ENCODE measurements around the gene LCN10.
A peak's percentile ranks its signal among the peaks of the same experiment; 100 is the strongest.

Gene LCN10

DNA sequence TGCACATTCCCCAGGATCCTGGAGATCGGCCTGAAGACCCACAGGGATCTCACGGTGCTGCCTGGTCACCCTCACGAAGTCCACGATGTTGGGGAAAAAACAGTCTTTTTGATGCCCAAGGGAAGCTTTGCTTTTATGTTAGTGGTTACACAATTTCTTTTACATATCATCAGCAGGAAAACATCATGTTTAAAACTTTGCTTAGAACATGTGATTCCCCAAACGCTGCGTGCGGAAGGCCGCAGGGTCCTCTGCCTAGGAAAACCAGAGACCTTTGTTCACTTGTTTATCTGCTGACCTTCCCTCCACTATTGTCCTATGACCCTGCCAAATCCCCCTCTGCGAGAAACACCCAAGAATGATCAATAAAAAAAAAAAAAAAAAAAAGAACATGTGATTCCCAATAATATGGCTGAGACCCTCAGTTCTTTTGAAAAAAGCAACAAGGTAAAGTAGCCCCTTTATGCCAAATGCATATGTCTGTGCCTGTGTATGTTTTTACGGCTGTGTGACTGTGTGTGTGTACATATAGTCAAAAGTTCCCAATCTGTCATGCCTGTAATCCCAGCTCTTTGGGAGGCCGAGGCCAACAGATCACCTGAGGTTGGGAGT, 44.0 kb downstream of the LCN10 start:
- no peak for DNase-seq

DNA sequence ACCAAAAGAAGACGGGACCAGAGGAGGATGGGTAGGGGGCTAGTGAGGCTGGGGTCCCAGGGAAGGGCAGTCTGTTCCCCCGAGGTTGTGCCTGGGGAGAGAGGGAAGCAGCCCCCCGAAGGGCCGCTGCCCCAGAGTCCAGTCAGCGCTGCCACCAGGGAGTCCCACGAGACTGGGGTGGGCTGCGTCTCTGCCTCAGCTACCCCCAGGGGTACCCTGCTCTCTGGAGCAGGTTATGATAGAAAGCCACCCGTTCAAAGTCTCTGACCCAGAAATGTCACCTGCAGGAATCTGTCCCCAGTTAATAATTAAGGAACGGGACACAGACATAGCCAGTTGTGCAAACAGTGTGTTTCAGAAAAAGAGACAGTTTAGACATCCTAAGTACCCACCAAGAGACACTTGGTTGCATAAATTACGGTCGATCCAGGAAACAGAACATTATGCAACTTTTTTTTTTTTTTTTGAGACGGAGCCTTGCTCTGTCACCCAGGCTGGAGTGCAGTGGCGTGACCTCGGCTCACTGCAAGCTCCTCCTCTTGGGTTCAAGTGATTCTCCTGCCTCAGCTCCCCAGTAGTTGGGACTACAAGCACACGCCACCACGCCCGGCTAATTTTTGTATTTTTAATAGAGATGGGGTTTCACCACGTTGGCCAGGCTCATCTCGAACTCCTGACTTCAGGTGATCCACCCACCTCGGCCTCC, 44.8 kb downstream of the LCN10 start:
- no peak for DNase-seq

DNA sequence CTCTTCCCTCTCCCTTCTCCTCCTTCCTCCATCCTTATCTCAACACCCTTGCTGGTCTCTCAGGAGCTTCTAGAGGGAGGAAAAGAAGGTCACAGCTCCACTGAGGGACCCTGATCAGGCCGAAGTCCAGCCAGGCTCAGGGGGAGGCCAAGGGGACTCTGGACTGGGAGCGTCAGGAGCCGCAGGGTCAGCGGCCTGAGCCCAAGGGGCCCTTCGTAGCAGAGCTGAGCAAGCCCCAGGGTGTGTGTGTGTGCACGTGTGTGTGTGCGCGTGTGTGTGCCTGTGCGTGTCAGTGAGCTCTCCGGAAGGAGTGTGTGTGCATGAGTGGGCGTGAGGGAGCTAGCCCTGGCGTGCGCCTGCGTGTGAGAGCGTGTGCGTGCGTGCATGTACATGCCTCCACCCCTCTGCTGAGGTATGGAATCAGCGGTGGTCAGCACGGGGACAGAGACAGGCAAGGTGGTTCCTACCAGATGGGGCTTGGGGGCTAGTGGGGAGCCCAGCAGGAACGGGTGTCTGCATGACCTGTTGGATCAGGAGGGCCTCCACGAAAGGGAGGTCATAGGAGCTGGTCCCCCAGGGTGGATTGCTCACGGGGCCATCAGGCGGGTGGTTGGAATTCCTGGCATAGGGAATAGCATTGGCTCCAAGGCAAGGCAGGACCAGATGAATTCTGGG, 45.5 kb downstream of the LCN10 start:
- DNase-seq, result no peak

DNA sequence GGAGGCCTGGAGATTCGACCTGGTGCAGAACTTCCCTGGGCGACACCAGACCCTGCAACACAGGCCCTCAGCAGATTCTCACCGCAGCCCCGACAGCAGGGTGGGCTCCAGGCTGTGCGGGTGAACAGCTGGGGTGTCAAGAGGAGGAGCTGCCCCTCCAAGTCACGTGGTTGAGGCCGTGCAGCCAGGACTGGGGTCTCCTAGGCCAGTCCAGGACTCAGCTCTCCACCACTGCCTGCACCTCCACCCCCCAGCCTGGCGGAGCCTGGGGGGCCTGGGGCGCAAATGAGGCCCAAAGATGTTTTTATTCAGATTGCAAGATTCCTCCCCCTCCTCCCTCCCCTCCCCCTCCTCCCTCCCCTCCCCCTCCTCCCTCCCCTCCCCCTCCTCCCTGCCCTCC, 46.2 kb downstream of the LCN10 start:
- DNase-seq, result no peak

DNA sequence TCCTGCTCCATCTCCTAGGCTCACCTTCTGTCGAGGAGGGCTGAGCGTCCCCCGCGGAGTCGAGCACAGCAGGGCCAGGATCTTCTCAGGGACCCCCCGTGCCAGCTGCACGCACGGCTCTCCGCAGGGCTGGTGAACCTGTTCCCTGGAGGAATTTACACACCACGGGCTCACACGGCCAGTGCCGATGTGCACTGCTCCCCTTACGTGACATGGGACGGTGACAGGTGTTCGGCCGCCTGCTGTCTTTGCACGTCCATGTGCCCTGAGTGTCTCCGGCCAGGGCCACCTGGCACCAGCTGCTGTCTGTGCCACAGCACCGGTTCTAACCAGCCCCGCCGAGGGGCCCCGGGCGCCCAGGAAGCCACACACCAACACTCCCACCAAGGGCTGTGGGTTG, 46.8 kb downstream of the LCN10 start:
- DNase-seq, result no peak

DNA sequence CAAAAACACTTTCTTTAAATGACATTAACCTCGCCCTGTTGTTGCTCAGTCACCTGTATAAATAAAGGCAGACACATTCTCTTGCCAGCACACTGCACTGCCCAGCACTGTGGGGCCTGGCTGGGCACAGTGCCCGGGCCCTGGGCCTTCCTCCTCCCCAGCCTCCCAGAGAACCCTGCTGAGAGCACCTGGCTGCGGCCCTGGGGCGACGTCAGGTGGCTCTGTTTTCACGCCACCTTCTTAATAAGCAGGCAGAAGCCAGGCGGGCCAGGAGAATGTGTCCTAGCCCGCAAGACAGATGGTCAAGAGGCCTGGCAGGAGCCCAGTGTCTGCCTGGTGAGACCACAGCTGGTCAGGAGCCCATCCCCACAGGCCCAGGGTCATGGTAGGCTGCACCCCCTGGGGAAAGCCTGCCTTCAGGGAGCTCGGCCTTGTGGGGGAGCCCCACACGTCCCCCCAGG, 47.3 kb downstream of the LCN10 start:
- no peak for DNase-seq

DNA sequence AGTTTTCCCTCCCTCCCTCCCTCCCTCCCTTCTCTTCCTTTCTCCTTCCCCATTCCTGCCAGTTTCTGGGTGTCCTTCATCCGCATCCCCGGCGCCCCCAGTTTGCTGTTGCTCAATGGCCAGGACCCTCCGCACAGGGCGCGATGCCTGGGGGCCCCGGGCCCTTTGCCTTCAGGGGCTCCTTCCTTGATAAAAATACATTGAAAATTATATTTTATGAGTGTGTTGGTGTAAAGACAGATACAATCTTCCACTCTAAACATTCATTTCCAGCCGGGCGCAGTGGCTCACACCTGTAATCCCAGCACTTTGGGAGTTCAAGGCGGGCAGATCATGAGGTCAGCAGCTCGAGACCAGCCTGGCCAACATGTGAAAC, 47.9 kb downstream of the LCN10 start:
- no peak for DNase-seq

DNA sequence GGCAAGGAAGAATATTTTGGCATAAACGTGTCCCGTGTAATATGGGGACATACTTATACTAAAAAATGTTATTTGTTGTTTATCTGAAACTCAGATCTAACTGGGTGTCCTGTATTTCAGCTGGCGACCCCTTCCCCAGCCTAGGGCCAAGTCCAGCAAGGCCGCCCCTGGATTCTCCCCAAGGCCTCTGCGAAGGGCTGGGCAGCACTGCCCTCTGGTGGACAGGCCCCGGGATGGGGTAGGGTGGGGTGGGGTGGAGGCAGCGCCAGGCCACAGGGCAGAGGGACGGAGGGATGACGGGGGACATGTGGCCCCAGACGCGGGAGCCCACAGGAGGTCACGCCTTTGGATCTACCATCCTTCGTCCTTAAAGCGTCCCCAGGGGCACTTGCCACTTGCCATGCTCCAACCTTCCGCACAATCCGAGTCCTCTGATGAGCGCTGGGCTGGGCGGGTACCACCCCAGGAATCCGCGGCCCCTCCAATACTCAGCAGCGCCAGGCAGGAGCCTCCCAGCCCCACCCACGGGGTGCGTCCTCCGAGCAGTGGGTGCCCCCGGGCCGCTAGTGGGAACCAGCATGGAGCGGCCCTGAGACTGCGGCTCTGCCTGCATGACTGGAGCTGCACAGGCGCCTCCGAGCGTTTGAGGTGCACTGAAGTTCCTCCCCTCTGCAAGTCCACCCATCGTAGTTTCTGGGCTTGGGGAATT, 48.4 kb downstream of the LCN10 start:
- DNase-seq, result peak in 1 of 5 donors; percentile 29

DNA sequence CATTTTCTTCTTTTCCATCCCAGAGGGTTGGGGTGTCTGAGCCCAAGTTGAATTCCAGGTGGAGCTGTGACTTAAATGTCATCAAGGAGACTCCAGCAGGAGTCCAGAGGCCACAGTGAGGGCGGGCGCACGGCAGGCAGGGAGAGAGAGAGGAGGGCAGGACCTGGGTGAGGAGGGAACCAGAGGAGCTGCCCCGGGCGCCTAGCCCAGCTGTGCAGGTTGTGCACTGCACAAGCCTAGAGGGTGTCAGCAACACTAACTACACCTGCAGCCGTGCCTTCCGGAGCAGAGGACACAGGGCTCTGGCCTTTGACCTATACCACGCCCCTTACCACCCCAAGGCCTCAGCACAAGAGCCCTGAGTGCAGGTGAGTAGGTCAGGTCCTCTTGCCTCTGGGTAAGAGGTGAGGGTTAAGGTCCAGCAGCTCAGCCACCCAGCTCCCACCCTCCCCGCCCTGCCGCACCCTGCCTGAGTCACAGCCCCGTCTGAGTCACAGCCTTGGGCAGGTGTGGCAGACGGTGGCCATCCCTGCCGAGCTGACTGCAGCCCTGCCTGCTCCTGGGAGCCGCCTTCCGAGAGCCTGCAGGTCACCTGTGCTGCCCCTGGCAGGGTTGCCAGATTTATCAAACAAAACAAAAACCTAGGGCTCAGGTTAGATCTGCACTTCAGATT, 49.1 kb downstream of the LCN10 start:
- no peak for DNase-seq

DNA sequence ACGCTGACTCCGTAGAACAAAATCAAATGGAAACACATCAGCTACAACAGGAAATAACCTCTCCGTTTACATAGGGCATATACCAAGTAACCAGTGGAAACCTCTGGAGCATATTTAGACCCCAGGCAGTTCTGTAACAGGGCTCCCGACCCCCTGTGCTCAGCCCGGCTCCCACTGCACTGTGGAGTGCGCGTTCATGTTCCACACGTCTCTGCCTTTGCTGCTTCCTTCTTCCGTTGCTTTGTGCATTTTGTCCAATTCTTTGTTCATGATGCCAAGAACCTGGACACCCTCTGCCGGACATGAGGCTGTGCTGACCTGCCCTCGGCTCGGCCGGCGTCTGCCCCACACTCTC, 49.6 kb downstream of the LCN10 start:
- no peak for DNase-seq

DNA sequence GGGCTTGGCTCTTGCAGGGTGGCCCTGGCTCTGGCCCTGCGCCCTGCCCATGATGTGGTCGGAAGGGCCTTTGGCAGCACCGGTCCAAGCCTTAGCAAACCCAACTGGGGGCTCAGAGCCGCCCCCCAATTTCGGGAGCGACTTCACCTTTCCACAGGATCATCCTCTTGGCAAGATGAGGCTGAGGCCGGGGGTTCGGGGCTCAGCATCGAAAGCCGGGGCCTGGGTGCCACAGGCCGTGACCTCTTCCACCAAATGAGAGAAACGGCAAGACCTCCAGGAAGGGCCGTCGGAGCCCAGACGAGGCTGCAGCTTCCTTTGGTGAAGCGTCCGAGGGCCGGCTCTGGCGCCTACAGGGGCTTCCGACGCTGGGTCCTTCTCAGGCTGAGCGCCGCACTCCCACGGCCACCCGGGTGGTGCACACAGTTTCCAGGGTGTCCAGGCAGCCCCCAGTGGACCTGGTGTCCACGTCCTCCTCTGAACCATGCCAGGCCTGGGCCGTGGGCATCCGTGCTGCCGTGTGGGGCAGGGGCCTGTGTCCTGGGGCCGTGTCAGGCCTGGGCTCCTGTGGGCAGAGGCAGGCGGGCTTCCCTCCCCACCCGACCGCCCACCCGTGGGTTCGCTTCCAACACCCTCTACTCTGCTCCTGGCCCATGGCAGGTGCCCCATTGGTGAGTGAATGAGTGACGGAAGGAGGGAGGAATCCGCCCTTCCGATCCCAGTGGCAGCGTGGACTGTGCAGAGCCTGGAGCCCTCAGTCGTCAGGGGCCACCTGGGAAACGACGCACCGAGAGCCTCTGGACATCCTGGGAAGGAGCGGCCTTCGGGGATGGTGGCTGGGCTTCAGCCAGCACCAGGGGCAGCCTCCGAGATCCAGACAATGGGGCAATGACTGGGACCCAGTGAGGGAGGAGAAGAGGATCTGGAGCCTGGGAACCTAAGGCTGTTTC, 50.3 kb downstream of the LCN10 start:
- DNase-seq, result no peak

DNA sequence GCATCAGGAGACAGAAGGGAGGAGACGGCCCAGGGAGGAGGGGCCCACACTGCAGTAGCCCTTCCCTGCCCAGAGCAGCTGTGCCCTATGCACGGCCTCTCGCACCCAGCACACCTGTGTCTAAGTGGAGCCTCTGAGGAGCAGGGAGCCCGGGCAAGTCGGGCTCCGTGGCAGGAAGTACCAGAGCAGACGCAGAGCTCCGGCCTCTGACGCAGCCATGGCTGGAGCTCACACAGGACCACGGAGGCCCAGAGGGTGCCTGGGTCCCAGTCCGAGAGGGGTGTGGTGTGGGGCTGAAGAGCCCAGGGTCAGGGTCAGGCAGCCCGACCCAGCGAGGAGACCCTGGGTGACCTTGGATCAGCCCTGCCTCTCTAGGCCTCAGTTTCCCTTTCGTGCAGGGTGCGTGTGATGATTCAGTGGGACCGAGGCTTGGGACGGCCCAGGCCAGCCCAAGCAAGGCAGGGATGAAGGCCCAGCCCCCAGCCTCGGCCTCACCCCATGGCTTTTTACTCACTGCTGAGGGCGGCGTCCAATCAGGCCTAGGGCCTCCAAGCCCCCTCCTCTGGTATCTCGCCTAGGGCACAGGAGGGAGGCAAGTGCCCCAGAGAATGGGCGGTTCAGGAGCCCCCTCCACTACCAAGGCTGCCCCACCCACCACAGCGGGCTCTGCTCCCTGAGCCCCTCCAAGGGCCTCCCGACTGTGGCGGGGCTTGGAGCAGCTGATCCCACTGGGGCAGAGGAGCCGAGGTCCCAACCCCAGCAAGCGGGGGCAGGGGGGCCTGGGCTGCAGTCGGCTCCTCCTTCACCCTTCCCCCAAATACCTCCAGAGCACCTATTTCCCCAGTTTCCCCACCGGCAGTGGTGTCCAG, 51.2 kb downstream of the LCN10 start:
- no peak for DNase-seq

DNA sequence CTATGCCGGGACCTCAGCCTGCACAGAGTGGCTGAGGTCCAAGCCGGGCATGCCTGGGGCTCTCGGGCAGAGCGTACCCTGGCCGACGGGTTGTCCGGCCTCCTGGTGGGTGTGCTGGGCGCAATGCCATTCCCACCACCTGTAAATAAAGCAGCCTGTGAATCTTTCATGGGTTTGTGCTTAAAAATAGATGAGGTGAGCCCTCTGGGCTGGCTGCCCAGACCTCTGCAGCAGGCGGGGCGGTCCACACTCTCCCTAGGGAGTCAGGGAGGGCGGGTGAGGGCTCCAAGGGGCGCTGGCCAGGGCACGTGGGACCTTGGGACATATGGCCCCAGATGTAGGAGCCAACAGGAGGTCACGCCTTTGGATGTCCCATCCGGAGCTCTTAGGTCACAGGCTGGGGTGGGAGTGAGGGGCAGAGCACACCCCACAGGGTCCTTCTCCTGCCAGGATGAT, 51.9 kb downstream of the LCN10 start:
- no peak for DNase-seq

DNA sequence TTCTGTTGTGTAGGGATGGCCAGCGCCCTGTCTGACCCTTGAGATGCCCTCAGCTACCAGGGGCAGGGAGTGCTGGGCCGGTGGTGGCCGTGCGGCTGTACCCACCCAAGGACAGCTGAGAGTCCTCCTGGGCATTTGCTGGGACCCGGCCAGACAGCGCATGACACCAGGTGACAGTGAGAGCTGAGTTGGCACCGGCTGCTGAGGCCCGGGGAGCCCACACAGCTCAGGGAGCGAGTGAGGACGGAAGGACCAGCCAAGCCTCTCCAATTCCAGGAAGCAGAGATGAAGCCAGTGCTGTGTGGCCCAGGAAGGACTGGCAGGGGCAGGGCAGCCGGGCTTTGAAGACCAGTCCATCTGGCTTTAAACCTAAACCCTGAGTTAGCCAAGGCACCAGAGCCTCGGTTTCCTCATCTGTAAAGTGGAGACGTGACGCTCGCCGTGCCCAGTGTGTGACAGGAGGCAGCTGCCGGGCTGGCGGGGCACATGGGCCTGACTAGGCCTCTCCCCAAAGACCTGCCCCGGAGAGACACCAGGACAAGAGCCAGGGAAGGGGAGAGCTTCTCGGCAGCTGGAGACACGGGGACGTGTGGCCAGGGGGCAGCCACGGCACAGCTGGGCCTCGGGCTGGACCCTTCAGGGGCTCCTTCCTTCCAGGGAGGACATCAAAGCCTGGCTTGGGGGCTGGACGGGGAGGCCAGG, 52.5 kb downstream of the LCN10 start:
- DNase-seq, result no peak

DNA sequence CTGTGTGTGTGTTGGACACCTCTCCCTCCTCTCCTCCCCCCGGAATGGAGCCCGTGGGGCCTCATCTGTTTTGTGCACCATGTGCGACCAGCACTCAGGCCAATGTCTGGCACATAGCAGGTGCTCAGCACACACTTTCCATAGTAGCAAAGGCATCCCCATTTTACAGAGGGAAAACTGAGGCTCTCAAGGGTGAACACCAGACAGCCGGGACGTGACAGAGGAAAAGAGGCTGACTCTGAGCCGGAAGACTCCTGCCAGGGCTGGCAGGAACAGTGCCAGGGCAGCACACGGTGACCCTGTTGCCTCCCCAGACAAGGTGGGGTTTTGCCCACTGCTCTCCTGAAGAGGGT, 53.7 kb downstream of the LCN10 start:
- no peak for DNase-seq

DNA sequence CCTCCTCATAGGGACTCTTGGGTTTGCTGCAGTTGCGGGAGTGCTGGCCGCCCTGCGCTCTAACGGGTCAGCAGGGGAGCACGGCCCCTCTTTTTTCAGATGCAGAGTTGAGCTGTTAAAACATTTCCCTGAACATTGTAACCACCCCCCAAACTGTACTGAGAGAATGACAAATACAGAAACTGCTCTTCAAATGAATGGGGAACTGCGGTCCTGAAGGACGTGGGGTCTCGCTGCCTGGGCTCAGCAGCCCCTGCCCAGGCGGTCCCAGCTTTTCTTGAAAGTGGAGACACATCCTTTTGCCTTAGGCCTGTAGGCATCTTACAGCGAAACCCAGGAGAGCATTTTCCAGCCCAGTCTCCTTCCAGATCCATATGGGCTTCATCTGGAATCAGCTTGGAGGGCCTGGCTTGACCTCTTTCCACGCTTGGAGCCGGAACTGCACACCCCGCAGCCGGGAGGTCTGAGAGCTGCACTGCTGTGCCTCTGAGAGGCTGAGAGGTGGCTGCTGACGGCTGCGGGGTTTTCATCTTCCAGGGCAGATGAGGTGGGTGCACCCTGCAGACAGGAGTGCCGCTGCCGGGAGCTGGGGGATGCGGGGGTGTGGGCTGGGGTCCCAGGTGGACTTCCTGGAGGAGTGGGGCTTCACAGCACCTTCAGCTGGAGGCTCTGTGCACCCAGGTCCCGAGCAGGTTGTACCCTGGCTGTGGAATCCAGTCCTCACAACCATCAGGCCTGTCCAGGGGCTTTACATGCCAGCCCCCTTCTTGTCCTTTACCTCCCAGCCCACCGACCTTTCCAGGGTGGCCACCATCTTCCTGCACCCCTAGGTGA, 54.2 kb downstream of the LCN10 start:
- no peak for DNase-seq

All from T-helper 1 cell (primary cell).